ENCODE measurements around the gene SNRK. TPM values are rescaled to one million over a fixed set of nuclear protein-coding genes. Genes with fewer than 3 reads are reported as not detected.

Gene SNRK
- total and polyA plus RNA-seq, 2 experiments from 2014 or later, result 5.5 to 18.8 TPM

- no peak for TF ChIP-seq ZNF462 (CRISPR knock-in tag; IDR thresholded peaks at IDR 0.05)
- TF ChIP-seq POLR2AphosphoS5 (IDR thresholded peaks at IDR 0.05; ENCODE audit: low read depth), result no peak
- no peak for TF ChIP-seq ZNF114 (CRISPR knock-in tag; IDR thresholded peaks at IDR 0.05)
- no peak for TF ChIP-seq EZH2 (IDR thresholded peaks at IDR 0.05; ENCODE audit: low read depth, unreplicated experiment)
- TF ChIP-seq ZNF331 (CRISPR knock-in tag; IDR thresholded peaks at IDR 0.05; ENCODE audit: low read depth), result no peak
- TF ChIP-seq NANOG (IDR thresholded peaks at IDR 0.05; ENCODE audit: borderline replicate concordance), result no peak
These were observed 28.5 kb upstream of the SNRK start (continued) for GRCh38 chr3:43257850-43258249.

DNA sequence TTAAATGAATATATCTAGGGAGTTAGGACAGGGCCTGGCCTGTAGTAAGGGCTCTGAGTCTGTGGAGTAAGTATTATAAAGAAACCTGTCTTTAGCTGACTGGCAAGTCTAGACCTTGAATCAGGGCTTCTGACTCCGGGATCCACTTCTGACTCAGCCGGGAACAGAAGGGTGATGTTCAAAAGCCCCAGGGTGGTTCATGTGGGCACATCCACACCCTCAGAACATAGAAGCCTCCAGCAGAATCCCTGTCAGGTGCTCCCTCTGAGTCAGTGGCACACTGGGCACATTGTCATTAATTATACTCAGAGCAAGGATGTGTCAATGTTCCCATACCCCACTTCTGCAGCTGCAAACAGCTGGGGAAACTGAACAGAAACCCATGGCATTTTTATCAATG, 26.7 kb upstream of the SNRK start:
- ATAC-seq, result no peak
- Histone ChIP-seq H3K4me3 (no peak overlapping the region), H2AFZ (no peak overlapping the region), H3K27me3 (ENCODE audit: insufficient read depth) (no peaks in the 10 kb centered on the region), H4K20me1 (replicated peaks; ENCODE audit: insufficient read depth) (no peaks in the 10 kb centered on the region), H3K9me2 (ENCODE audit: insufficient read depth) (peaks cover 13% of the 10 kb centered on the region; the same call in 1 of the 2 replicates), H3K4me2 (no peak overlapping the region), H3K27ac (ENCODE audit: low read depth) (no peak overlapping the region), H3K4me1 (ENCODE audit: insufficient read depth) (no peaks in the 10 kb centered on the region), H3K79me2 (replicated peaks; ENCODE audit: insufficient read depth) (no peaks in the 10 kb centered on the region), H3F3A (replicated peaks; ENCODE audit: low read depth) (no peaks in the 10 kb centered on the region), H3K36me3 (ENCODE audit: insufficient read depth) (no peaks in the 10 kb centered on the region)
- H3K4me1 Mint-ChIP-seq, result no peaks in the 10 kb centered on the region
- no peak overlapping the region for H3K27ac Mint-ChIP-seq
- peaks cover 7% of the 10 kb centered on the region for H3K27me3 Mint-ChIP-seq (ENCODE audit: insufficient read depth, low read depth, poor library complexity)
- H3K4me3 Mint-ChIP-seq, result no peak overlapping the region
- H3K9me3 Mint-ChIP-seq, result no peaks in the 10 kb centered on the region; the same call in 2 of the 3 replicates
- H3K36me3 Mint-ChIP-seq (ENCODE audit: low read depth), result no peaks in the 10 kb centered on the region
- DNase-seq (ENCODE audit: low spot score), result no peak
- no peak for TF ChIP-seq REST (IDR thresholded peaks at IDR 0.05; ENCODE audit: unreplicated experiment)

Measured in GM23338 (cell line).